Fibroblast of the aortic adventitia (primary cell): ENCODE measurements around the gene KCNK4. TPM values are rescaled to one million over a fixed set of nuclear protein-coding genes. Genes with fewer than 3 reads are reported as not detected.

Experiments used
- DNase-seq: peaks from one replicate; pipeline ENCODE4 v3.0.0-alpha.2; 2010; ENCODE audit warnings: low read depth
- H3K4me3 ChIP-seq: 2 replicates; pipeline ENCODE4 v1.5.1; 2011; ENCODE audit warnings: low read depth, mild to moderate bottlenecking, control low read depth, low read length, moderate library complexity
- CTCF ChIP-seq: IDR thresholded peaks from 2 replicates; pipeline ENCODE4 v1.5.1; 2011; ENCODE audit warnings: mild to moderate bottlenecking, low read length, control low read depth, inconsistent platforms; ENCODE audit not compliant: insufficient read depth
- total RNA-seq: library from RNA; depleted of rRNA; stranded (reverse); fragments of >200 nt; gene quantifications from 2 replicates; pipeline ENCODE4 v1.2.3, GENCODE V29; 2012; ENCODE audit warnings: low replicate concordance

Gene KCNK4
- total RNA-seq, 1 donor: not detected

GRCh38 chr11:64286801-64287159 lies 4.3 kb upstream of the KCNK4 start:
- no peak for DNase-seq
- no peak for TF ChIP-seq CTCF
- H3K4me3 ChIP-seq: no peak overlapping the region

- no peak for TF ChIP-seq CTCF
- DNase-seq: no peak
- H3K4me3 ChIP-seq: no peak overlapping the region
These were observed 3.3 kb upstream of the KCNK4 start for GRCh38 chr11:64287676-64288352.

- no peak for TF ChIP-seq CTCF
- no peak overlapping the region for H3K4me3 ChIP-seq
- DNase-seq: no peak
These were observed 2.8 kb upstream of the KCNK4 start for GRCh38 chr11:64288353-64288750.

GRCh38 chr11:64289002-64289564 lies 2.0 kb upstream of the KCNK4 start:
- TF ChIP-seq CTCF: no peak
- no peak overlapping the region for H3K4me3 ChIP-seq
- no peak for DNase-seq

GRCh38 chr11:64290352-64291261 lies 495 bp upstream of the KCNK4 start:
- no peak overlapping the region for H3K4me3 ChIP-seq
- TF ChIP-seq CTCF: no peak
- no peak for DNase-seq

- no peak for TF ChIP-seq CTCF
- H3K4me3 ChIP-seq: peak overlapping the region; percentile 40
- no peak for DNase-seq
These were observed 804 bp downstream of the KCNK4 start for GRCh38 chr11:64291752-64292459.
